T-cell (primary cell): ENCODE results near the gene SCG5. TPM values are rescaled to one million over a fixed set of nuclear protein-coding genes. Genes with fewer than 3 reads are reported as not detected.
"Not testable (repeated sequence)": the region's sequence is repeated elsewhere in the genome, so short reads cannot be mapped to it uniquely, and the experiment has no call there.

Source experiments
- ATAC-seq, 4 experiments: fragments of 200-7000 bp in 3 of 4; fragments of 150-1000 bp in 1 of 4; cut with Tn5 transposase; replicated peaks in 1 of 4; 1 replicate in 3 of 4; 2 replicates in 1 of 4; pipeline ENCODE4 v1.10.0; 2021; ENCODE audit warnings: moderate library complexity in 3 of 4, mild to moderate bottlenecking in 2 of 4, moderate number of reproducible peaks in 1 of 4
- CTCF ChIA-PET, 2 donors: fragments of 300-600 bp; sonication (Branson Sonifier 250); formaldehyde crosslinking; loops; one replicate each; lab custom pipeline; 2022; ENCODE audit warnings: antibody characterized with exemption in 2 of 2; lab: Charles Lee
- POLR2A ChIA-PET, 2 donors: fragments of 300-600 bp; sonication (Branson Sonifier 250); formaldehyde crosslinking; loops; one replicate each; lab custom pipeline; 2022; ENCODE audit warnings: antibody characterized with exemption in 2 of 2; lab: Charles Lee
- DNase-seq, 35 experiments: peaks; one replicate each; pipeline versions ENCODE4 v3.0.0 to v3.0.0-alpha.2; 2013 to 2023
- H3K27ac ChIP-seq: one replicate; pipeline ENCODE4 v1.5.1; 2013; ENCODE audit warnings: low read length
- H3K27me3 ChIP-seq, 2 experiments: replicated peaks in 1 of 2; 1 replicate in 1 of 2; 2 replicates in 1 of 2; pipeline versions ENCODE4 v1.6.1 to v1.7.0; 2013; ENCODE audit warnings: low read length in 1 of 2, mixed read lengths in 1 of 2; ENCODE audit not compliant: control insufficient read depth in 2 of 2, insufficient read depth in 2 of 2; ENCODE audit errors: extremely low read depth in 1 of 2
- H3K36me3 ChIP-seq, 2 donors: 1 replicate in 1 of 2; 2 replicates in 1 of 2; pipeline versions ENCODE4 v1.6.1 to v1.7.0; 2013; ENCODE audit warnings: low read length in 1 of 2; ENCODE audit not compliant: control insufficient read depth in 2 of 2, insufficient read depth in 1 of 2; ENCODE audit errors: extremely low read depth in 1 of 2
- H3K4me1 ChIP-seq, 2 experiments: 1 replicate in 1 of 2; 2 replicates in 1 of 2; pipeline versions ENCODE4 v1.6.1 to v1.7.0; 2013; ENCODE audit warnings: low read length in 2 of 2, mixed read lengths in 1 of 2; ENCODE audit not compliant: insufficient read depth in 2 of 2, control insufficient read depth in 1 of 2; ENCODE audit errors: extremely low read depth in 1 of 2
- H3K4me3 ChIP-seq, 2 donors: 1 replicate in 1 of 2; 2 replicates in 1 of 2; pipeline versions ENCODE4 v1.5.1 to v1.7.0; 2013; ENCODE audit warnings: mild to moderate bottlenecking in 2 of 2, low read length in 1 of 2, moderate library complexity in 1 of 2; ENCODE audit not compliant: control insufficient read depth in 1 of 2; ENCODE audit errors: extremely low read depth in 1 of 2
- H3K9me3 ChIP-seq: 2 replicates; pipeline ENCODE4 v1.7.0; 2013
- H3K27ac Mint-ChIP-seq, 2 donors: one replicate each; pipeline ENCODE4 v1.8.0; 2020 to 2021; ENCODE audit warnings: mild to moderate bottlenecking in 2 of 2, mixed read lengths in 2 of 2
- H3K27me3 Mint-ChIP-seq, 2 donors: one replicate each; pipeline ENCODE4 v1.8.0; 2021 to 2022; ENCODE audit warnings: mixed read lengths in 2 of 2
- H3K36me3 Mint-ChIP-seq: one replicate; pipeline ENCODE4 v1.8.0; 2021; ENCODE audit warnings: mixed read lengths
- H3K4me1 Mint-ChIP-seq, 3 donors: one replicate each; pipeline ENCODE4 v1.8.0; 2020 to 2022; ENCODE audit warnings: mixed read lengths in 3 of 3, mild to moderate bottlenecking in 1 of 3
- H3K4me3 Mint-ChIP-seq, 3 donors: one replicate each; pipeline ENCODE4 v1.8.0; 2020 to 2022; ENCODE audit warnings: mild to moderate bottlenecking in 3 of 3, mixed read lengths in 3 of 3, moderate library complexity in 3 of 3
- H3K9me3 Mint-ChIP-seq, 3 donors: one replicate each; pipeline ENCODE4 v1.8.0; 2020 to 2022; ENCODE audit warnings: mixed read lengths in 3 of 3
- WGBS: methylation state at CpG from one replicate; pipeline ENCODE4 v1.1.5; 2013; ENCODE audit warnings: missing lambda C conversion rate; ENCODE audit not compliant: insufficient coverage; 5-methylcytosine and 5-hydroxymethylcytosine counted together
- total RNA-seq, 35 experiments: library from RNA in 6 of 35; stranded (reverse) in 6 of 35; fragments of 120-200 nt in 1 of 35; gene quantifications; one replicate each; pipeline versions ENCODE4 v1.2.1 to v1.2.4 and lab custom pipeline; 2013 to 2026

Gene SCG5
- total RNA-seq = not detected
- total RNA-seq (2013) = 0.42 TPM
- total RNA-seq (lab: John Stamatoyannopoulos, UW) = 0 to 0.28 (median 0) reads per million in 29 experiments

DNA sequence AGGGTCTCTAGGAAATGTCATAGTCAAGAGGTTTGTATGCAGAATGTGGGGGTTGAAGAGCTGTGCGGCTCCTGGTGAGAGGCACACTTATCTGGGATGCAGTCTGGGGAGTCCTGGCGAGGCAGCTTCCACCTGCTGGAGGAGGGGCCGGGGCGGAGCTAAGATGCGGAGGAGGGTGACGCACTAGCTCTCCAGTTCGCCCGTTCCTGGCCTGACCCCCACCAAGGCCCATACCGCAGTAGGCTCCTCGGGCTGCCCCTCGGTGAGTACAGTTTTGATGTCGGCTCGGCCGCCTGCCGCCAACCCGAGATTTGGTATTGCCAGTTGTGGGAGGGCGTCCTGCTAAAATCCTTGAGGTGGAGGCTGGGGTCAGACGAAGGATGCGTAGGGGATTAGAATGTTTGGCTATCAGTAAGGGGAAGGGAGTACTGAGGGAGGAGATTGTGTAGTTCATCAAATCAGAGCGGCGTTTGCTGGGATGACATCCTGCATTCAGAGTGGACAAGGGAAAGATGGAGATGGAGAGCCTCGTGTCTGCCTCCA, at the start of gene SCG5:
Gene SCG5 (plus strand): TSS at position 194 of the 543 bp plus-strand sequence. CDS start 1,883 bp downstream, outside the sequence.
- Histone ChIP-seq H3K4me1 (no peaks in the 10 kb centered on the region), H3K9me3 (no peaks in the 10 kb centered on the region), H3K4me3 (peak within 1 kb of the TSS in 1 of 2 donors; percentile 40), H3K27ac (no peak within 1 kb of the TSS), H3K27me3 (no peaks in the 10 kb centered on the region), H3K36me3 (no peaks in the 10 kb centered on the region)
- Mint-ChIP-seq H3K27ac (no peak within 1 kb of the TSS), H3K9me3 (no peaks in the 10 kb centered on the region), H3K36me3 (peaks cover 2% of the 10 kb centered on the region), H3K27me3 (peaks cover 0 to 8% of the 10 kb centered on the region in 2 donors), H3K4me1 (no peaks in the 10 kb centered on the region), H3K4me3 (peak within 1 kb of the TSS in 1 of 3 donors; percentile 1)
- ChIA-PET POLR2A (no interaction called here), CTCF (interaction anchor here in 1 of 2 donors (0.7 kb wide), 1 partner anchor 22 kb away, joined by 3 read pairs; no protein-coding TSS in a partner anchor)
- ATAC-seq (no peak), DNase-seq (no peak)
- WGBS = 75% methylated on average over 21 of the region's 22 CpGs

GRCh38 chr15:32593151-32593550, 48.4 kb upstream of the SCG5 start, which contains the start of gene GOLGA8N:
GOLGA8N (plus strand) TSS chr15:32593456.
- H3K36me3 ChIP-seq, ATAC-seq, CTCF ChIA-PET, H3K27ac ChIP-seq, H3K9me3 ChIP-seq, H3K27ac Mint-ChIP-seq, H3K27me3 Mint-ChIP-seq, H3K4me3 Mint-ChIP-seq, POLR2A ChIA-PET, DNase-seq, H3K4me3 ChIP-seq, H3K9me3 Mint-ChIP-seq, H3K4me1 ChIP-seq, H3K36me3 Mint-ChIP-seq, H3K27me3 ChIP-seq, H3K4me1 Mint-ChIP-seq: not testable (repeated sequence)
- WGBS = no CpG with 5 or more reads among the region's 8 CpGs

GRCh38 chr15:32609518-32609917, 32.0 kb upstream of the SCG5 start:
- H3K4me3 ChIP-seq, H3K36me3 ChIP-seq, H3K9me3 ChIP-seq, H3K4me1 Mint-ChIP-seq, H3K27ac ChIP-seq, H3K36me3 Mint-ChIP-seq, CTCF ChIA-PET, H3K27me3 Mint-ChIP-seq, H3K4me3 Mint-ChIP-seq, H3K27ac Mint-ChIP-seq, DNase-seq, H3K4me1 ChIP-seq, H3K27me3 ChIP-seq, POLR2A ChIA-PET, H3K9me3 Mint-ChIP-seq, ATAC-seq: not testable (repeated sequence)
- no CpG with 5 or more reads among the region's 2 CpGs for WGBS

DNA sequence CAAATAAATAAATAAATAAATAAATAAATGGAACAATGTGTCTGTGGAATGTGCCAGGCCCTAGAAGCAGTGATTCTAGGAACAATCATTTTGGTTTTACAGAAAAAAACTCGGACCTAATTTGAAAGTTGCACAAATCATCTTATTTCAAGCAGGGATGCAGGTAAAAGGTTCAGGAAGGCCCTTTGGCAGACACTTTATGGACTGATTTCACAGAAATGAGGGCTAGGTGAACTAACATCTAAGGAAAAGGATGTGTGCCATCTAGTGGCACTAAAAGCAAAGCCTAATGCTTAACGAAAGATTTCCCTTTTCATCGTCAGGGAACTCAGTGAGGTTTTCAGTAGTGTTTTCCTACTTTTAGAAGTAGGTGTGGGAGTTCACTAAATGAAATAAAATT, 30.8 kb upstream of the SCG5 start:
- CTCF ChIA-PET, H3K36me3 ChIP-seq, H3K36me3 Mint-ChIP-seq, ATAC-seq, H3K27ac Mint-ChIP-seq, H3K4me1 ChIP-seq, H3K27me3 ChIP-seq, H3K4me3 Mint-ChIP-seq, H3K27me3 Mint-ChIP-seq, H3K9me3 ChIP-seq, POLR2A ChIA-PET, H3K27ac ChIP-seq, H3K9me3 Mint-ChIP-seq, H3K4me3 ChIP-seq: not testable (repeated sequence)
- peaks cover 6 to 13% (median 7%) of the 10 kb centered on the region in 3 donors for H3K4me1 Mint-ChIP-seq
- DNase-seq = peak in 1 of 35 experiments; percentile 41
- 0% methylated on average over 1 of the region's 3 CpGs for WGBS

DNA sequence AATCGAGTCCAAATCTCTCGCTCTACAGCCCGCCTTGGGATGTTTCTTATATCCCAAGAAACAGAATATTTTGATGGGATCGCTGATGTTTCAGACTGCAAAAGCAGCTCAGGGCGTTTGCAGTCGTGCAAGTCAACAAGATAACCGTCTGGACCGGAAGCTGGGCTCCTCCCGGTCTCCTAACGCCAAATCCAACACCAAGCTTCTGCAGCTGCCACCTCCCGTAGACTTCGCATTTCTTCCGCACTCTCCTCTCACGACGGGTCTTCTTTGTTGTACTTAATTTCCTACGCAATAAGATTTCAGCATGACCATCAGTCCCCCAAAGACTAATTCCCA, 26.8 kb upstream of the SCG5 start:
- peak overlapping the region; percentile 95 to 99 (median 97) for H3K4me3 Mint-ChIP-seq
- peak overlapping the region; percentile 91 to 92 for H3K27ac Mint-ChIP-seq

DNA sequence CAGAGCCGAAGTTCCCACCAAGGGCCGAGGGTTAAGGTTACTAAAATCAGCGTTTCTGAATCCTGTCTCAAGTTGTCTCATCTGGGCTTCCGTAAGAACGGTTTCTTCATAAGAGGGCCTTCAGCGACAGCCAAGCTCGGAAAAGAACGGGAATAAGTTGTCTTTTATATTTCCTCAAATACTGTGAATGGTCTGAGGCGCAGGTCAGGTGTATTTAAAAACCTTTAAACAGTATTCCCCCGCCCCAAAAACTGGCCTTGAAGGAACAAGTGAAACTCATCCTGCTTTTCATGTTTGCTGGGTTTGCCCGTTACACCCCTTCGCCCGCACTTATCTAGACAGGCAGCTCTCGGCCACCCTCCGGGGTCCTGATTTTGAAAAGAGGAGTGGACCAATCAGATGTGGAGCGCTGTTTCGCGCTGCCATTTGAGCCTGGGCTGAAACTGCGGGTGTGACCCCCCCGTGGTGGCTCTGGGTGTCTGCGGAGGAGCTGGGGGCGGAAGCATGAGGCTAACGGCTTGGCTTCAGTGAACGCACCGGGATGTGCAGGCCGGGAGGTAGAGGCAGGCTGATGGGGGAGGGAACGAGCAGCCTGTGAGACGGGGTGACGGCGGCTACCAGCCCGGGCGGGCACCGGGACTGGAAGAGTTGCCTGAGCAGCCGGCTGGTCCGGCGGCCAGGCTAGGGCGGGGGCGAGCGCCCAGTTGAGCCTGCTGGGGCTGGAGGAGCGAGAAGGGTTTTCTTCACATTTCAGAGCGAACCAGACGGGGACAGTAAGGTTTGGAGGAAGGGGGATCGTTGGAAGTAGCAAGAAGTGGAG, 26.2 kb upstream of the SCG5 start, which contains the start of gene ARHGAP11A:
Gene ARHGAP11A (plus strand): TSS at position 454 of the 820 bp plus-strand sequence. CDS start 708 bp downstream, outside the sequence.
- Mint-ChIP-seq H3K4me1 (peaks cover 17 to 28% (median 18%) of the 10 kb centered on the region in 3 donors), H3K27ac (peak within 1 kb of the TSS; percentile 91 to 92), H3K4me3 (peak within 1 kb of the TSS; percentile 95 to 99 (median 97))
- H3K36me3 ChIP-seq, H3K9me3 ChIP-seq, H3K36me3 Mint-ChIP-seq, H3K27me3 Mint-ChIP-seq, H3K9me3 Mint-ChIP-seq, H3K4me1 ChIP-seq, H3K27me3 ChIP-seq, CTCF ChIA-PET: not testable (repeated sequence)
- Histone ChIP-seq H3K4me3 (peak within 1 kb of the TSS; percentile 64 to 82), H3K27ac (peak within 1 kb of the TSS; percentile 59)
- DNase-seq (peak; percentile 67 to 89 (median 80)), ATAC-seq (peak; percentile 82 to 91 (median 86))
- WGBS = under 1% methylated on average over 9 of the region's 43 CpGs
- POLR2A ChIA-PET = interaction anchor here in 1 of 2 donors (0.6 to 0.7 kb wide), 2 partner anchors 580 to 1692 kb away, joined by 3 to 4 read pairs; partner anchors contain the start of gene FMN1

More for the DNA sequence above, 26.8 kb upstream of the SCG5 start:
- H3K27me3 ChIP-seq, H3K36me3 ChIP-seq, H3K4me1 ChIP-seq, H3K9me3 Mint-ChIP-seq, H3K27me3 Mint-ChIP-seq, POLR2A ChIA-PET, H3K9me3 ChIP-seq, H3K36me3 Mint-ChIP-seq, CTCF ChIA-PET: not testable (repeated sequence)
- no CpG with 5 or more reads among the region's 16 CpGs for WGBS
- Histone ChIP-seq H3K27ac (peak overlapping the region; percentile 59), H3K4me3 (peak overlapping the region; percentile 64 to 82)
- peaks cover 17 to 28% (median 18%) of the 10 kb centered on the region in 3 donors for H3K4me1 Mint-ChIP-seq
- DNase-seq (peak in 1 of 35 experiments; percentile 5), ATAC-seq (peak; percentile 16 to 21 (median 18))
